NCI-H2227 (cell line): ENCODE measurements around the gene ZNF18.
"Not testable (repeated sequence)": the region's sequence is repeated elsewhere in the genome, so short reads cannot be mapped to it uniquely, and the experiment has no call there.

Source experiments
- DNase-seq: peaks from one replicate; lab custom pipeline; 2025; ENCODE audit not compliant: unreplicated experiment; lab: John Stamatoyannopoulos, UW

The ZNF18 gene

DNA sequence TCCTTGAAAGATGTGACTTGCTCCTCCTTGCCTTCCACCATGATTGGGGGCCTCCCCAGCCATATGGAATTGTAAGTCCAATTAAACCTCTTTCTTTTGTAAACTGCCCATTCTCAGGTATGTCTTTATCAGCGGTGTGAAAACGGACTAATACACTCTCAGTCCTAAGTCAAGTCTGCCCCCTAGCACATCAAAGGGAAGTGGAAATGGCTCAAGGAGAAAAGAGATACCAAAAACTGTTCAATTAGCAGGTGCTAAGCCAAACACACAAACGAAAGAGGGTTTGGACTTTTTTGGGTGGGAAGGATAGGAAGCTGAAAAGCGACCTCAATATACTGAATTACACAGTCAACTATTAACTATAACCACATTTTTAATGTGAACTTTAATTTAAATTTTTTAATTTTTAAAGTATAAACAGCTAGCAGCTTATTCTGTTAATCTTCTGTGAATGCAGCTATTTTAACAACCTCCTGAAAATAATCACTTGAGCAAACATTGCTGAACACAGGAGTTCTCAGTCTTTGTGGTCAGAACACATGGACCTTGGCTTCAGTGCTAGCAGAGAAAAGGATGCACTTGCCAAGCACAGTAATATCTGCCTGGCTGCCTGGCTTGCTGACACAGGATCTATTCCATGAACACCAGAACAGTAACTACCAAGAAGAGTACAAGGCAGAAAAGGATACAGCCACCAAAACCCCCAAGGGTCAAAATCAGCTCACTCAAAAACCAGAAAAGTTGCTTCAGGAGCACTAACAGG lies 10.9 kb downstream of the ZNF18 start:
- no peak for DNase-seq

DNA sequence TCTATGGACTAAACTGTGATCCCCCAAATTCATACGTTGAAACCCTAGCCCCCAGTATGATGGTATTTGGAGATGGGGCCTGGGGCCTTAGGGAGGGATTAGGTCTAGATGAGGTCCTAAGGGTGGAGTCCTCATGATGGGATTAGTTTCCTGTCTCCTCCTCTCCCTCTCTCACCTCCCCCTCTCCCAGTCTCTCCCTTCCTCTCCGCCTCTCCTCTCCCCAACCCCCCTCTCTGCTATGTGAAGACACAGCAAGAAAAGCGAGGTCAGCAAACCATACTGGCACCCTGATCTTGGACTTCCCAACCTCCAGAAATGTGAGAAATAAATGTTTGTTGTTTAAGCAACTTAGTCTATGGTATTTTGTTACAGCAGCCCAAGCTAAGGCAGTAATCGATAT lies 15.4 kb downstream of the ZNF18 start:
- DNase-seq, result no peak

- DNase-seq, result no peak
These were observed 16.5 kb downstream of the ZNF18 start for GRCh38 chr17:11980813-11981212.

DNA sequence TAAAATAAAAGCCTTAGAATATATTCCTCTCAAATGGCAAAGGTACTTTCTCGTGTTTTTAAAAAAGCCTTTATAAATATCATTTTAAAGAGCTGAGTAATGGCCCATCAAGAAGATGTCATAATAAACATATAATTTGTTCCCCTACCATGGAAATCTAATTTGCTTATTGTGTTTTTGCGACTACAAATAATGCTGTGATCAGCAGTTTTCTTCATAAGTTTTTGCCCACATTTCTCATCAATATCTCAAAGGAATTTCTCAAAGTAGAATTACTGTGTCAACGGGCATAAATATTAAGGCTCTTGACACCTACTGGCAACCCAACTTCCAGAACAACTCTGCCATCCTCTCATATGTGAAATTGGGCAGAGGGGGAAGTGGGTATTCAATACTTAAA lies 17.5 kb downstream of the ZNF18 start:
- no peak for DNase-seq

DNA sequence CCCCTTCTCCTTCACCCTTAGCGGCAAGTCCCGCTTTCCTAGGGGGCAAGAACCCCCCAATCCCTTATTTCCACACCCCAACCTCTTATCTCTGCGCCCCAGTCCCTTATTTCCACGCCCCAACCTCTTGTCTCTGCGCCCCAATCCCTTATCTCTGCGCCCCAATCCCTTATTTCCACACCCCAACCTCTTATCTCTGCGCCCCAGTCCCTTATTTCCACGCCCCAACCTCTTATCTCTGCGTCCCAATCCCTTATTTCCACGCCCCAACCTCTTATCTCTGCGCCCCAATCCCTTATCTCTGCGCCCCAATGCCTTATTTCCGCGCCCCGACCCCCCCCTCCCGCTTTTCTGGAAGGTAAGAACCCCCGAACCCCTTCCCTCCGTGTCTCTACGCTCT lies 24.5 kb downstream of the ZNF18 start:
- not testable (repeated sequence) for DNase-seq

DNA sequence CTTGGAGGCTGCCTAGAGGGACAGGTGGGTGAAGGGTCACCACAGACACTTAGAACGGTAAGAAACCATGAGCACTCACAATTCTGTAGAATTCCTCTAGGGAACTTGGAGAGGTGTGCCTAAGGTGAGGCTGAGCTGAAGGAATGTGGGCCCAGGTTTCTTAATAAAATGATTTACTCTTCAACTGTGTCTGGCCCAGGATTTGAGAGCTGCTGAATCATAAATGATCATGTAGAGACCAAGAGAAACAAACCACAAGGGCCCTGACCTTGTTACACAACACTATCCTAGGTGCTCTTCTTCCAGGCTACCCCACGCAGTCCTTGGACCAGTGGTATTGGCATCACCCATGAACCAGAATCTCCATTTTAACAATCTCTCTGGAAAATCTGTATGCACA lies 27.7 kb downstream of the ZNF18 start:
- no peak for DNase-seq

GRCh38 chr17:11954936-11955335 lies 42.3 kb downstream of the ZNF18 start:
- no peak for DNase-seq

DNA sequence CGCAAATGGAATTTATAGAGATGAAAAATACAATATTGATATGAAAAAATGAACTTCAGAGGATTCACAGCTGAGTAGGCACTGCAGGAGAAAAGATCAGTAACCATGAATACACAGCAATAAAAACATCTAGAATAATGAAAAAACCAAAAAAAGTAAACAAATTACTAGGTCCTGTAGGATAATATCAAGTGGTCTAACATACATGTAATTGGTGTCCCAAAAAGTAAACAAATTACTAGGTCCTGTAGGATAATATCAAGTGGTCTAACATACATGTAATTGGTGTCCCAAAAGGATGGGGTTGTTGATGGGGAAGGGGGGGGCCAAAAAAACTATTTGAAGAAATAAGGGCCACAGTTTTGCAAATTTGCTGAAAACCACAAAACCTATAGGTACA lies 43.4 kb downstream of the ZNF18 start:
- no peak for DNase-seq

DNA sequence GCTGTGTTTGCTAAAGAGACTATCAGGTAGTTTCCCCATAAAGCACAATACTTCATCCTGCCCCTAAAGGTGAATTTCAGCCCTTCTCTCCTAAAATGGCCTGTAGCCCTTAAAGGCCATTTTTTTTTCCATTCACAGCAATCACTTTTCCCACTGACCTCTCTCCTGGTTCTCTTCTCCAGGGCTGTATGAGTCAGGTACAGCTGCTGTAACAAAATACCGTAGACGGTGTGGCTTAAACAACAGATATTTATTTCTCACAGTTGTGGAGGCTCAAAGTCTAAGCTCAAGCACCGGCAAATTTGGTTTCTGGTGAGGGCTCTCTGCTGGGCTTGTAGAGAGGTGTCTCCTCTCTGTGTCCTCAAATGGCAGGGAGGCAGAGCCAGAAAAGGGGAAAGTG lies 44.7 kb downstream of the ZNF18 start:
- no peak for DNase-seq

GRCh38 chr17:11950771-11951519 lies 46.3 kb downstream of the ZNF18 start:
- DNase-seq, result no peak

DNA sequence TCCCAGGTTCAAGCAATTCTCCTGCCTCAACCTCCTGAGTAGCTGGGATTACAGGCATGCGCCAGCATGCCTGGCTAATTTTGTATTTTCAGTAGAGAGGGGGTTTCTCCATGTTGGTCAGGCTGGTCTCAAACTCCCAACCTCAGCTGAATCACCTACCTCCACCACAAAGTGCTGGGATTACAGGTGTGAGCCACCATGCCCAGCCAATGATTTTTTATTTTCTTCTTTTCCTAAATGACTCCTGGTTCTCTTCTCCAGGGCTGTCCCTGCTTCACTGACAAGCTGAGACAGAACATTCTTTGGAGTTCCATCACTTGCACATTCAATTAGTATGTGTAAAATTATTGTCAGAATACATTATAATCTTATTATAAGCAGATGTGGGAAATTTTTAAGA lies 47.7 kb downstream of the ZNF18 start:
- not testable (repeated sequence) for DNase-seq

GRCh38 chr17:11948789-11949188 lies 48.5 kb downstream of the ZNF18 start:
- DNase-seq, result no peak

- DNase-seq, result no peak
These were observed 52.7 kb downstream of the ZNF18 start for GRCh38 chr17:11944587-11944986.

DNA sequence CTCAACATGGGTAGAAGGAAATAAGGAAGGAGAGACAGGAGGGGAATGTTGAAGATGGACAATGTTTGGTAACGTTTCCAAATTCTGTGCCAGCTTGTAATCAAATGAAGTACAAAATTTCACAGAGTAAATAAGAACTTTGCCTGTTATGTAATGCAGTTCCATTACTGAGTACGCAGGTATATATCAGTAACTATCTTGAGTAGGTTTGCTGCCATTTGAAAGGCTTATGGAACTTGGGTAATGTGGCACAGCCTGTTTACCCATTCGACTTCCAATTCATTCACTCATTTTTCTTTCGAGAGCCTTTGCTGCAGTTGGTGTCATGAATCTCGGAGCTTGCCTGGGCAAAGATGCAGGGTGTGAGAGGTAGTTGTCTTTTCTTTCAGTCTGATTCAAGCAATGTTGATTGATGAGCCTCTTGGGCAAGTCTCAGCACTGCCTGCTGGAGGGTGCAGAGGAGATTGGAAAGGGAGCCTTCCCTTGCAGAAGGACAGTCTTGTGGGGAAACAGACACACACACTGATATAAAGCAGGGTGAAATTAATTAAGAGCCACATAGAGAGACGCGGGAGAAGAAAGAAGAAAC lies 53.4 kb downstream of the ZNF18 start:
- DNase-seq, result no peak

DNA sequence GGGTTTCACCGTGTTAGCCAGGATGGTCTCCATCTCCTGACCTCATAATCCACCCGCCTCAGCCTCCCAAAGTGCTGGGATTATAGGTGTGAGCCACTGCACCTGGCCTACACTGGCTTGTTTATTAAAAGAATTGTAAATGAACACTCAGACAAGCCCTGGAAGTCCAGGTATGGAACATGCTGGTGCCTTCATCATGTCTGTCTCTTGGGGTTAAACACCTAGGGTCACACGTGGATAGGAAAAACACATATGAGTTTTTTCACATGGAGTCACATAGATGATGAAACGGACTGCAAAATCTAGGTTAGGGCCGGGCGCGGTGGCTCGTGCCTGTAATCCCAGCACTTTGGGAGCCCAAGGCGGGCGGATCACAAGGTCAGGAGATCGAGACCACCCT lies 54.2 kb downstream of the ZNF18 start:
- DNase-seq, result not testable (repeated sequence)

DNA sequence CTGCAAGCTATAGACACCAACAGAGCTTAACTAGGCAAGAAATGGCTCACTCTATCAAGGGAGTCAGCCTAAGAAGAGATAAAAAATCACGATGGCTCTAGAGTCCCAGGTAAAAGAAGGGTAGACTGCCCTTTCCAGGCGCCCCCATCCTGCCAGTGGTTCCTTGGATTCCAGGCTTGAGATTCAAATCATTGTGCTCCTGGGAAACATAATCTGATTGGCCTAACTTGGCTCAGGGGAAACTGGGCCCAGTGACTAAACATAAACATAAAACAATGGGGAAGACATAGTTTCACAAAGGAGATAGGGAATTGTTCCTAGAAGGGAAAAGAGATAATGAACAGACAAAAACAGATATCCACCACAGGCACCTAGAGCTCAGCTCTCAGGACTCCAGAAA lies 56.4 kb downstream of the ZNF18 start:
- no peak for DNase-seq

DNA sequence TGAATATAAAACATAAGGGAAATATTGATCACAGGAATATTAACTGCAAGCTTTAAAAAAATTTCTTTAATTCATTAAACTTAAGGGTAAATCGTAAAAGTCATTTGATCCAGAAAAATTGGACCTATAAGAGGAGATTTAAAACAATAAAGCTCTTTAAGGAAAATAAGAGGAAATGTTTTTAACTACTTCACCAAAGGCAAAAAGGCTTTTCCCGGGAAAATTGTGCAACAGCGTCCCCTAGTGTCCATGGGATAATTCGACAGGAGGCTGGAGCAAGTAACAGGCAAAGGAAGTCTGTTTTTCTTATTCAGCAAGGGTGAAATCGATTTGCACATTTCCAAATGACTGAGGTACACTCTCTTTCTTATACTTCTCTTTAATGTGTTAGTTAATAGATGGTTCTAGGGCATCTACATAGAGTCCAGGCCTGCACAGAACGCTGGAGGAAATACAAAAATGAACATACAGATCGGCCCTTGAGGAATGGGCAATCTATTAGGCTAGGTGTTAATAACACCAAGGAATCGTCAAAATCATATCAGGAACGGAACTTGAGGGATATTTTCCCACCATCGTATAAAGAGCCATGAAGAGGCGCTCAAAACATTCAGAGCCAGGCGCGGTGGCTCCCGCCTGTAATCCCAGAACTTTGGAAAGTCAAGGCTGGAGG lies 61.4 kb downstream of the ZNF18 start:
- peak; percentile 31 for DNase-seq

GRCh38 chr17:11932337-11932898 lies 64.9 kb downstream of the ZNF18 start:
- DNase-seq, result no peak

DNA sequence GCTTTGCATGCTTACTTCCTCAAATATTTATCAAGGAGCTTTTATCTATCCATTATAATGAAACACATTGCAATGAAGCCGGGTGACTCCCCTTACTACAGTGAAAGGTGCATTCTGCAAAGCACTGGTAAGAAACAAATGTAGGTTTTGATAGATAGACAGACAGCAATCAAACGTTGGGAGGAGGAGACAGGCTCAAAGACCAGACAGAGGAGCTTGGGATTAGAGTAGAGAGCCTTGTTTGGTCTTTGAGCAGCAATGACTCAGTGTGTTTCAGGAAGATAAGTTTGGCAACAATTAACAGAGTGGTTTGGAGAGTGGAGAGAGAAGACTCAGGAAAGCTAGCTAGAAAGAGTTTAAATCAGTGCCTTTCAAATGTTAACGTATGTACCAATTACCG lies 68.8 kb downstream of the ZNF18 start:
- no peak for DNase-seq
